Calu3 (cell line): ENCODE measurements around the gene SLC25A29. TPM values are rescaled to one million over a fixed set of nuclear protein-coding genes. Genes with fewer than 3 reads are reported as not detected.

Source experiments
- BruUV-seq: library from RNA; stranded (reverse); fragments of 400-500 nt; replicated peaks from 2 replicates; lab custom pipeline; 2021; lab: Mats Ljungman, UMichigan
- CTCF ChIA-PET: fragments of 300-600 bp; sonication (Branson Sonifier 250); formaldehyde crosslinking; loops from one replicate; lab custom pipeline; 2022; ENCODE audit warnings: antibody characterized with exemption; lab: Charles Lee
- DNase-seq: peaks from one replicate; pipeline ENCODE4 v3.0.0; 2022
- H3K27ac Mint-ChIP-seq: one replicate; pipeline ENCODE4 v1.8.0; 2022; ENCODE audit warnings: mixed read lengths; ENCODE audit not compliant: unreplicated experiment
- H3K27me3 Mint-ChIP-seq: one replicate; pipeline ENCODE4 v1.8.0; 2022; ENCODE audit warnings: mixed read lengths; ENCODE audit not compliant: unreplicated experiment
- H3K36me3 Mint-ChIP-seq: one replicate; pipeline ENCODE4 v1.8.0; 2022; ENCODE audit warnings: mild to moderate bottlenecking, moderate library complexity, mixed read lengths; ENCODE audit not compliant: insufficient read depth, unreplicated experiment
- H3K4me1 Mint-ChIP-seq: one replicate; pipeline ENCODE4 v1.8.0; 2022; ENCODE audit warnings: mild to moderate bottlenecking, low read depth, mixed read lengths; ENCODE audit not compliant: unreplicated experiment
- H3K4me3 Mint-ChIP-seq: one replicate; pipeline ENCODE4 v1.8.0; 2022; ENCODE audit warnings: mild to moderate bottlenecking, low read depth, moderate library complexity, mixed read lengths; ENCODE audit not compliant: unreplicated experiment
- H3K9me3 Mint-ChIP-seq: one replicate; pipeline ENCODE4 v1.8.0; 2022; ENCODE audit warnings: low read depth, mixed read lengths; ENCODE audit not compliant: unreplicated experiment
- intact Hi-C: fragments of 100-400 bp; cut with micrococcal nuclease; formaldehyde crosslinking; loops from one replicate; pipeline ENCODE4 v1.10.0; 2022; ENCODE audit not compliant: unreplicated experiment
- total RNA-seq: library from RNA; stranded (reverse); gene quantifications from 2 replicates; pipeline ENCODE4 v1.2.3, GENCODE V29; 2022
- TF ChIP-seq, protein P1 (sequence below): fragments of 200-600 bp; IDR thresholded peaks from one replicate; pipeline ENCODE4 v1.8.0; 2022; ENCODE audit warnings: antibody characterized with exemption; ENCODE audit not compliant: unreplicated experiment

The SLC25A29 gene
- total RNA-seq, 1 experiment from 2014 or later, result 68.4 TPM

DNA sequence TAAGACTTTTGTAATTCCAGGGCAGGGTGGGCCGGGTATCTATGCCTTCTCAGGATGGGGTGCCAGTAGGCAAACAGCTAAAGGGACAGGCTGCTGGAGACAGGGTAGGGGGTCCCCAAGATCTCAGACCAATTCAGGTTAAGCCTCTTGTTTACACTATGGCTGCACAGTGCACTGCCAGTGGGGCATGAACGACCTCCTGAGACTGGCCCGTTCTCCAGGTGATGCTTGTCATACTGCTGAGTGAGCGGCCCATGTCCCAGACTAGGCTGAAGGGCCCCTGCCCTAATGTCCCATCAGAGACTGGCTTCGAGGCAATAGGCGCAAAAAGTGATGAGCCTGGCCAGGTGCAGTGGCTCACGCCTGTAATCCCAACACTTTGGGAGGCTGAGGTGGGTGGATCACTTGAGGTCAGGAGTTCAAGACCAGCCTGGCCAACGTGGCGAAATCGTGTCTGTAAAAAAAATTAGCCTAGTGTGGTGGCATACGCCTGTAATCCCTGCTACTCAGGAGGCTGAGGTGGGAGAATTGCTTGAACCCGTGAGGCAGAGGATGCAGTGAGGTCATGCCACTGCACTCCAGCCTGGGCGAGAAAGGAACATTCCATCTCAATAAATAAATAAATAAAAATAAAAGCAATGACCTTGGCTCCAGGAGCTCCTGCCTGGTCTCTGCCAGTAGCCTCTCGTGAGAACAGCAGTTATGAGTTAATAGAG, 12.6 kb downstream of the SLC25A29 start:
- Mint-ChIP-seq H3K36me3 (peaks cover 9% of the 10 kb centered on the region), H3K27ac (no peak overlapping the region), H3K9me3 (no peaks in the 10 kb centered on the region), H3K4me3 (no peak overlapping the region), H3K4me1 (no peaks in the 10 kb centered on the region), H3K27me3 (no peaks in the 10 kb centered on the region)
- CTCF ChIA-PET, result no interaction called here
- TF ChIP-seq, protein P1, sequence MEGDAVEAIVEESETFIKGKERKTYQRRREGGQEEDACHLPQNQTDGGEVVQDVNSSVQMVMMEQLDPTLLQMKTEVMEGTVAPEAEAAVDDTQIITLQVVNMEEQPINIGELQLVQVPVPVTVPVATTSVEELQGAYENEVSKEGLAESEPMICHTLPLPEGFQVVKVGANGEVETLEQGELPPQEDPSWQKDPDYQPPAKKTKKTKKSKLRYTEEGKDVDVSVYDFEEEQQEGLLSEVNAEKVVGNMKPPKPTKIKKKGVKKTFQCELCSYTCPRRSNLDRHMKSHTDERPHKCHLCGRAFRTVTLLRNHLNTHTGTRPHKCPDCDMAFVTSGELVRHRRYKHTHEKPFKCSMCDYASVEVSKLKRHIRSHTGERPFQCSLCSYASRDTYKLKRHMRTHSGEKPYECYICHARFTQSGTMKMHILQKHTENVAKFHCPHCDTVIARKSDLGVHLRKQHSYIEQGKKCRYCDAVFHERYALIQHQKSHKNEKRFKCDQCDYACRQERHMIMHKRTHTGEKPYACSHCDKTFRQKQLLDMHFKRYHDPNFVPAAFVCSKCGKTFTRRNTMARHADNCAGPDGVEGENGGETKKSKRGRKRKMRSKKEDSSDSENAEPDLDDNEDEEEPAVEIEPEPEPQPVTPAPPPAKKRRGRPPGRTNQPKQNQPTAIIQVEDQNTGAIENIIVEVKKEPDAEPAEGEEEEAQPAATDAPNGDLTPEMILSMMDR, result no peak
- no TSS peak for BruUV-seq
- intact Hi-C loops, result no loop called here
- DNase-seq, result no peak

DNA sequence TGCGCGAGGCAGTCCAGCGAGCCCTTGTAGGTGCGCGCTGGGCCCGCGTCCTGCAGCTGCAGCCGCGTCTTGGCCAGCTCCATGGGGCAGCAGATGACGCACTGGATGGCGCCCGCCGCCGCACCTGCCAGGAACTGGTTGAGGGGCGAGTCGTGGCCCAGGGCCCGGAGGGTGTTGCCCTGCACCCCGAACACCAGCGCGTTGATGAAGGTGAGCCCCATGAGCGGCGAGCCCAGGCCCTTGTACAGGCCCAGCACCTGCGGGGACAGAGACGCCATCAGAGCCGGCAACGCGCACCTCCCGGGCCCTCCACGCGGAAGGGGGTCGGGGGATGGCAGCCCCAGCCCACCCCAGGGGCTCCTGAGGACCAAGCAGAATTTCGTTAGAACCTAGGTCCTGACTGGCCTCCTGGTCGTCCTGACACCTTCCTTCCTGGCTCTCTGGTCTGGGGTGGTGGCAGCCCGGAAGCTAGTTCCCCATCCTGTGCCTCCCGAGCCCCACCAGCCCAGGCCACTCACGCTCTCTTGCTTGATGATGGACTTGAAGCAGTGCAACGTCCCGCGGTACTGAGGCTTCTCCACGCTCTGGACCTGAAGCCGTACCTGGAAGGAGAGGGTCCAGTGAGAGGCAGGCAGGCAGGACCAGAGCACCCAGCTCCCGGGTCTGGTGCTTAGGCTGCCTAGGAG, 13.3 kb downstream of the SLC25A29 start:
- BruUV-seq, result no TSS peak
- CTCF ChIA-PET, result no interaction called here
- no peak overlapping the region for H3K4me3 Mint-ChIP-seq

DNA sequence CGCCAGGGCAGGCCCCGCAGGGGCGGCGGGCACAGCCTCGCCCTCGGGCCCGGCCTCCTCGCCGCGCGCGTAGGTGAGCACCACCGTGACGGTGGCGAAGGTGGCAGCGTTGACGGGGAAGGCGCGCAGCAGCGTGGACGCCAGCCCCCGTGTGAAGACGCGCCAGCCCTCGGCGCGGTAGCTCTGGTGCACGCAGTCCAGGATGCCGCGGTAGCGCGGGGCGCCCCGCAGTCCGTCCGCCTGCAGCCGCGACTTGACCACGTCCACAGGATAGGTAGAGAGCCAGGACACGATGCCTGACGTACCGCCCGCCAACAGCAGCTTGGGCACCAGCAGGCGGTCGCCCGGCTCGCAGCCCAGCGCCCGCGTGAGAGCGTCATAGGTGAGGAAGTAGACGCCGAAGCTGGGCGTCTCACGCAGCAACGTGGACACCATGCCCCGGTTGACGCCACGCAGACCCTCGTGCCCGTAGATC, 13.9 kb downstream of the SLC25A29 start:
- Mint-ChIP-seq H3K27ac (no peak overlapping the region), H3K36me3 (peaks cover 4% of the 10 kb centered on the region), H3K9me3 (no peaks in the 10 kb centered on the region), H3K27me3 (no peaks in the 10 kb centered on the region), H3K4me1 (no peaks in the 10 kb centered on the region), H3K4me3 (no peak overlapping the region)
- no TSS peak for BruUV-seq
- DNase-seq, result no peak
- TF ChIP-seq, protein P1, result no peak
- intact Hi-C loops, result no loop called here
- CTCF ChIA-PET, result no interaction called here

More for the DNA sequence above, 13.3 kb downstream of the SLC25A29 start:
- DNase-seq, result no peak
- no peak overlapping the region for H3K27ac Mint-ChIP-seq
- no peaks in the 10 kb centered on the region for H3K27me3 Mint-ChIP-seq
- intact Hi-C loops, result no loop called here
- H3K4me1 Mint-ChIP-seq, result no peaks in the 10 kb centered on the region
- H3K36me3 Mint-ChIP-seq, result peaks cover 4% of the 10 kb centered on the region
- no peaks in the 10 kb centered on the region for H3K9me3 Mint-ChIP-seq
- TF ChIP-seq, protein P1, result no peak

DNA sequence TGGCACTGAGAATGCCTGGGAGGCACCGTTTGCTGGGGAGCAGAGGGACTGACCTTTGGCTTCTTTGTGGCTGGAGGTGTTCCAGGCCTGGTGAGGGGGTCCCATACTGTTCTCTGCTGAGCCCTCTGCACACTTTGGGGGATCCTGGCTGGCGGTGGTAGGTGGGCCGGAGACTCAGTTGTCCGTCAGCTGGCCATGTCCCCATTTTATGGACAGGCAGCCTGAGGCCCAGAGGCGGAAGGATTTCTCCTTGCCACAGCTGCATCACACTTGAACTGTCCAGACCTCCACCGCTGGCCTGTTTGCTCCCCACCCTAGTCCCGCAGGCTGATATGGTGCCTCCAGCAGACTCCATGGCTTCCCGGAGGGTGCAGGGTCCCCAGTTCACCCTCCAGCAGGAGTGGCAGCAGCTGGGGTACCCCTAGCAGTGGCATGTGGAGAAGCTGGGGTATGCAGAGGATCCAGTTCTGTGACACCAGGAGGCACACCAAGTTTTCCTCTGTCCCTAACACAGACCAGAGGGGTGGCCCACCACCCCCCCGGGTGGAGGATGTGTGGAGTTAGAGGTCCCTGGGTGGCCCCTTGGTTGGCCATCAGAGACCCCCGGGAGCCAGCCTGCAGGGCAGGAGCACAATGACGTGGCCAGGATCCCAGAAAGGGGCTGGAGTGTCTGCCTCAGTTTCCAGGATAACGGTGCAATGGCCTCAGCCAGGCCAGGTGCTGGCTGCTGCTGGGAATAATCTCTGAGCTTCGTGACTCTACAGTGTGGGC, 14.8 kb downstream of the SLC25A29 start:
- TF ChIP-seq, protein P1, result no peak
- Mint-ChIP-seq H3K36me3 (peaks cover 5% of the 10 kb centered on the region), H3K27me3 (no peaks in the 10 kb centered on the region), H3K4me1 (no peaks in the 10 kb centered on the region), H3K4me3 (no peak overlapping the region), H3K9me3 (no peaks in the 10 kb centered on the region), H3K27ac (no peak overlapping the region)
- intact Hi-C loops, result no loop called here
- CTCF ChIA-PET, result interaction anchor here (0.6 kb wide), 1 partner anchor 8 kb away, joined by 4 read pairs; no protein-coding TSS in a partner anchor
- no peak for DNase-seq
- BruUV-seq, result no TSS peak
